GM23338 (cell line): ENCODE measurements around the gene ZFP42. TPM values are rescaled to one million over a fixed set of nuclear protein-coding genes. Genes with fewer than 3 reads are reported as not detected.
A peak's percentile ranks its signal among the peaks of the same experiment; 100 is the strongest.

Experiments used
- ATAC-seq: fragments of 200-7000 bp; cut with Tn5 transposase; 3 replicates; pipeline ENCODE4 v1.9.1; 2020
- DNase-seq: peaks from one replicate; pipeline ENCODE4 v3.0.0-alpha.2; 2015; ENCODE audit warnings: low spot score
- H2AFZ ChIP-seq: fragments of 200-600 bp; sonication (generic); 2 replicates; pipeline ENCODE4 v1.8.0; 2016; ENCODE audit warnings: antibody characterized with exemption, mild to moderate bottlenecking, moderate library complexity
- H3F3A ChIP-seq: fragments of 200-600 bp; sonication (generic); replicated peaks from 2 replicates; pipeline ENCODE4 v1.8.0; 2017; ENCODE audit warnings: antibody characterized with exemption, mixed run types, low read depth
- H3K27ac ChIP-seq: fragments of 200-600 bp; sonication (generic); 2 replicates; pipeline ENCODE4 v1.6.1; 2016; ENCODE audit warnings: low read depth
- H3K27me3 ChIP-seq: fragments of 200-600 bp; sonication (generic); 2 replicates; pipeline ENCODE4 v1.8.0; 2016; ENCODE audit warnings: mild to moderate bottlenecking, mixed run types, moderate library complexity; ENCODE audit not compliant: insufficient read depth
- H3K36me3 ChIP-seq: fragments of 200-600 bp; sonication (generic); 2 replicates; pipeline ENCODE4 v1.8.0; 2016; ENCODE audit warnings: mild to moderate bottlenecking; ENCODE audit not compliant: insufficient read depth
- H3K4me1 ChIP-seq: fragments of 200-600 bp; sonication (generic); 2 replicates; pipeline ENCODE4 v1.8.0; 2016; ENCODE audit warnings: mild to moderate bottlenecking, moderate library complexity; ENCODE audit not compliant: insufficient read depth
- H3K4me2 ChIP-seq: fragments of 200-600 bp; sonication (generic); 2 replicates; pipeline ENCODE4 v1.7.1; 2017; ENCODE audit warnings: mixed run types
- H3K4me3 ChIP-seq: fragments of 200-600 bp; sonication (generic); 2 replicates; pipeline ENCODE4 v1.6.1; 2016; ENCODE audit warnings: mixed run types
- H3K79me2 ChIP-seq: fragments of 200-600 bp; sonication (generic); replicated peaks from 2 replicates; pipeline ENCODE4 v1.8.0; 2017; ENCODE audit warnings: mild to moderate bottlenecking; ENCODE audit not compliant: insufficient read depth
- H3K9me2 ChIP-seq: fragments of 200-600 bp; sonication (generic); 2 replicates; pipeline ENCODE4 v1.8.0; 2017; ENCODE audit not compliant: insufficient read depth
- H4K20me1 ChIP-seq: fragments of 200-600 bp; sonication (generic); replicated peaks from 2 replicates; pipeline ENCODE4 v1.8.0; 2017; ENCODE audit warnings: mild to moderate bottlenecking; ENCODE audit not compliant: insufficient read depth
- H3K27ac Mint-ChIP-seq: 2 replicates; pipeline ENCODE4 v1.8.0; 2020; ENCODE audit warnings: inconsistent platforms, mild to moderate bottlenecking, moderate library complexity, mixed read lengths
- H3K27me3 Mint-ChIP-seq: 3 replicates; pipeline ENCODE4 v1.8.0; 2022; ENCODE audit warnings: low read depth, mild to moderate bottlenecking, moderate library complexity, mixed read lengths, inconsistent platforms; ENCODE audit not compliant: insufficient read depth, poor library complexity
- H3K36me3 Mint-ChIP-seq: 3 replicates; pipeline ENCODE4 v1.8.0; 2021; ENCODE audit warnings: low read depth, mild to moderate bottlenecking, inconsistent platforms, moderate library complexity, mixed read lengths
- H3K4me1 Mint-ChIP-seq: 3 replicates; pipeline ENCODE4 v1.8.0; 2020; ENCODE audit warnings: mild to moderate bottlenecking, inconsistent platforms, mixed read lengths
- H3K4me3 Mint-ChIP-seq: 3 replicates; pipeline ENCODE4 v1.8.0; 2021; ENCODE audit warnings: moderate library complexity, mild to moderate bottlenecking, inconsistent platforms, mixed read lengths
- H3K9me3 Mint-ChIP-seq: 3 replicates; pipeline ENCODE4 v1.8.0; 2020; ENCODE audit warnings: moderate library complexity, mild to moderate bottlenecking, inconsistent platforms, mixed read lengths
- CREB1 ChIP-seq: fragments of 250-450 bp; sonication (Bioruptor Pico); IDR thresholded peaks from 2 replicates; pipeline ENCODE4 v1.5.0; 2020; ENCODE audit warnings: low read depth, mild to moderate bottlenecking, moderate library complexity
- EZH2 ChIP-seq: fragments of 200-600 bp; sonication (generic); IDR thresholded peaks from one replicate; pipeline ENCODE4 v1.8.0; 2017; ENCODE audit warnings: antibody characterized with exemption, mild to moderate bottlenecking, low read depth; ENCODE audit not compliant: unreplicated experiment
- NANOG ChIP-seq: IDR thresholded peaks from 2 replicates; pipeline ENCODE4 v1.6.1; 2016; ENCODE audit warnings: antibody characterized with exemption, borderline replicate concordance
- POLR2AphosphoS5 ChIP-seq: IDR thresholded peaks from 2 replicates; pipeline ENCODE4 v1.6.1; 2016; ENCODE audit warnings: antibody characterized with exemption, low read depth
- STAT1 ChIP-seq: IDR thresholded peaks from one replicate; pipeline ENCODE4 v1.6.1; 2016; ENCODE audit warnings: antibody characterized with exemption; ENCODE audit not compliant: unreplicated experiment
- ZNF114 ChIP-seq: fragments of 250-450 bp; sonication (Bioruptor Pico); IDR thresholded peaks from 2 replicates; pipeline ENCODE4 v1.5.0; 2020; ENCODE audit warnings: mild to moderate bottlenecking, moderate library complexity
- polyA plus RNA-seq: library from polyadenylated mRNA; unstranded; fragments of >200 nt; fragmentation: Nextera tagmentation; extraction: Ambion mirVana; gene quantifications from 2 replicates; pipeline ENCODE4 v1.2.1, GENCODE V29; 2016
- total RNA-seq: library from RNA; depleted of rRNA; stranded (reverse); fragments of >200 nt; shearing (Covaris generic); gene quantifications from 2 replicates; pipeline ENCODE4 v1.2.3, GENCODE V29; 2014
- TF ChIP-seq, protein P1 (sequence below), 2 experiments: fragments of 200-600 bp in 1 of 2; sonication (generic) in 1 of 2; conservative IDR thresholded peaks; 2 replicates each; pipeline versions ENCODE4 v1.5.1 to v1.6.1; 2016 to 2017; ENCODE audit warnings: antibody characterized with exemption in 2 of 2, low read depth in 2 of 2, mild to moderate bottlenecking in 2 of 2, moderate library complexity in 1 of 2
- TF ChIP-seq, protein P2 (sequence below): fragments of 250-450 bp; sonication (Bioruptor Pico); IDR thresholded peaks from 2 replicates; pipeline ENCODE4 v1.5.0; 2020; ENCODE audit warnings: mild to moderate bottlenecking, moderate library complexity

The ZFP42 gene
- total and polyA plus RNA-seq, 2 experiments from 2014 or later, result 70.0 to 111 TPM

DNA sequence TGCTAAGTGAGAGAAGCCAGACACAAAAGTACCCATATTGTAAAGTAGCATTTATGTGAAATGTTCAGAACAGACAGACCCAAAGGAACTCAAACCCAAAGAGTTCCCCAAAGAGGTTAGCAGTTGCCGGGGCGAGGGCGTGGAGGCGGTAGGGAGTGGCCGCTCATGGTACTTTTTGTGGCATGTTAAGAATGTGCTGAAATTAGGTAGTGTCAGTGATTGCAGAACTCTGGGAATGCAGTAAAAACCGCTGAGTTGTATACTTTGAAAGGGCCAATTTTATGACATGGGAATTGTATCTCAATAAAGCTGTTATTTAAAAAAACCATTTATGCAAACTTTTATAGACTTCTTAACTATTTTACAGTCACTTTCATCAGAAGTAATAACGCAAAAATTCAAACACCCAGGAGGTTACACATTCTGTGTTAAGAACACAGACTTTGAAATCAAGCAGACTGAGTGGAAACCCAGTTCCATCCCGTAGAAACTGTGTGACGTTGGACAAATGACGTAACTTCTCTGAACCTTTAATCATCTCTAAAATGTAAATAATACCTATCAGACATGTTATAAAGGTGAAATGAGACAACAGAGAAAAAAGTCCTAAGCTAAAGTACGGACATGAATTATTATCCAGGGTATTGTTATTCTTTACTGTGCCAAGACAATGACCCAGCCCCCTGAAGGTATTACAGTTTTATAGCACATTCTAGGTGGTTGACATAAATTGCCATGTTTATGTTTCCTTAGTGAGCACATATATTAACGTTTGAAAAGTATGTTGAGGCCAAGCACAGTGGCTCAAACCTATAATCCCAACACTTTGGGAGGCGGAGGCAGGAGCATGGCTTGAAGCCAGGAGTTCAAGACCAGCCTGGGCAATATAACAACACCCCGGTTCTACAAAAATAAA lies 19.7 kb downstream of the ZFP42 start:
- Mint-ChIP-seq H3K36me3 (no peaks in the 10 kb centered on the region), H3K9me3 (peaks cover 3% of the 10 kb centered on the region; the same call in 1 of the 3 replicates), H3K4me1 (peaks cover 36% of the 10 kb centered on the region), H3K27me3 (no peaks in the 10 kb centered on the region), H3K27ac (no peak overlapping the region), H3K4me3 (no peak overlapping the region)
- Histone ChIP-seq H3K27me3 (no peaks in the 10 kb centered on the region), H2AFZ (no peak overlapping the region), H3K36me3 (no peaks in the 10 kb centered on the region), H3K4me1 (peaks cover 29% of the 10 kb centered on the region), H3K4me3 (no peak overlapping the region), H3F3A (no peaks in the 10 kb centered on the region), H3K27ac (no peak overlapping the region), H3K9me2 (no peaks in the 10 kb centered on the region), H3K4me2 (no peak overlapping the region), H4K20me1 (no peaks in the 10 kb centered on the region), H3K79me2 (no peaks in the 10 kb centered on the region)
- TF ChIP-seq NANOG (no peak), CREB1 (no peak), EZH2 (no peak), STAT1 (no peak)
- TF ChIP-seq, protein P1, sequence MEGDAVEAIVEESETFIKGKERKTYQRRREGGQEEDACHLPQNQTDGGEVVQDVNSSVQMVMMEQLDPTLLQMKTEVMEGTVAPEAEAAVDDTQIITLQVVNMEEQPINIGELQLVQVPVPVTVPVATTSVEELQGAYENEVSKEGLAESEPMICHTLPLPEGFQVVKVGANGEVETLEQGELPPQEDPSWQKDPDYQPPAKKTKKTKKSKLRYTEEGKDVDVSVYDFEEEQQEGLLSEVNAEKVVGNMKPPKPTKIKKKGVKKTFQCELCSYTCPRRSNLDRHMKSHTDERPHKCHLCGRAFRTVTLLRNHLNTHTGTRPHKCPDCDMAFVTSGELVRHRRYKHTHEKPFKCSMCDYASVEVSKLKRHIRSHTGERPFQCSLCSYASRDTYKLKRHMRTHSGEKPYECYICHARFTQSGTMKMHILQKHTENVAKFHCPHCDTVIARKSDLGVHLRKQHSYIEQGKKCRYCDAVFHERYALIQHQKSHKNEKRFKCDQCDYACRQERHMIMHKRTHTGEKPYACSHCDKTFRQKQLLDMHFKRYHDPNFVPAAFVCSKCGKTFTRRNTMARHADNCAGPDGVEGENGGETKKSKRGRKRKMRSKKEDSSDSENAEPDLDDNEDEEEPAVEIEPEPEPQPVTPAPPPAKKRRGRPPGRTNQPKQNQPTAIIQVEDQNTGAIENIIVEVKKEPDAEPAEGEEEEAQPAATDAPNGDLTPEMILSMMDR (conservative IDR thresholded peaks at IDR 0.05; ENCODE audit: low read depth in 2 of 2), result no peak
- ATAC-seq (peak; percentile 60), DNase-seq (peak; percentile 75)

DNA sequence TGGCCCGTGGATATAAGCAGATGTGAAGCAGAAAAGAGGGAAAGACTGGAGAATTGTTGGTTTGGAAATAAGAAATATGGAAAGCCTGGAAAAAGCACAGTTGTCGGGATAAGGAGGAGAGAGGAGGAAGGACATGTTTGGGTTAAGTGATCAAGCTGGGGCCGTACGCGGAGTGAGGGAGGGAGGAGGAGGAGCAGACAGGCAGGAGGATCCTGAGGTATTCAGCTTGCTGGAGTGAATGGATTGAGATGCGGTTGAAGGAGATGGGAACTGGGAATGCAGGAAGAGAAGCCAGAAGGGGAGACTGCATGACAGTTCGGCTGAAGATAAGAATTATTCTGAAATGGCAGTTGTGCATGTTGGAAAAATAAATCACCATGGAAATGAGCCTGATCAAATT lies 21.2 kb downstream of the ZFP42 start:
- DNase-seq (peak; percentile 81), ATAC-seq (peak; percentile 91)
- Histone ChIP-seq H3K27ac (no peak overlapping the region; the same call in 1 of the 2 replicates), H3K36me3 (no peaks in the 10 kb centered on the region), H3F3A (no peaks in the 10 kb centered on the region), H3K9me2 (no peaks in the 10 kb centered on the region), H3K4me1 (peaks cover 38% of the 10 kb centered on the region), H4K20me1 (no peaks in the 10 kb centered on the region), H3K4me3 (no peak overlapping the region), H3K4me2 (peak overlapping the region; percentile 35), H3K27me3 (no peaks in the 10 kb centered on the region), H3K79me2 (no peaks in the 10 kb centered on the region), H2AFZ (no peak overlapping the region)
- peaks cover 5% of the 10 kb centered on the region; the same call in 1 of the 3 replicates for H3K9me3 Mint-ChIP-seq
- H3K27ac Mint-ChIP-seq, result peak overlapping the region; percentile 15; the same call in 1 of the 2 replicates
- H3K36me3 Mint-ChIP-seq, result no peaks in the 10 kb centered on the region
- no peak overlapping the region for H3K4me3 Mint-ChIP-seq
- H3K27me3 Mint-ChIP-seq, result no peaks in the 10 kb centered on the region
- H3K4me1 Mint-ChIP-seq, result peaks cover 42% of the 10 kb centered on the region
- TF ChIP-seq ZNF114 (CRISPR knock-in tag), result no peak
- TF ChIP-seq CREB1, result no peak
- TF ChIP-seq, protein P1 (conservative IDR thresholded peaks at IDR 0.05; ENCODE audit: low read depth in 2 of 2), result no peak
- TF ChIP-seq, protein P2, sequence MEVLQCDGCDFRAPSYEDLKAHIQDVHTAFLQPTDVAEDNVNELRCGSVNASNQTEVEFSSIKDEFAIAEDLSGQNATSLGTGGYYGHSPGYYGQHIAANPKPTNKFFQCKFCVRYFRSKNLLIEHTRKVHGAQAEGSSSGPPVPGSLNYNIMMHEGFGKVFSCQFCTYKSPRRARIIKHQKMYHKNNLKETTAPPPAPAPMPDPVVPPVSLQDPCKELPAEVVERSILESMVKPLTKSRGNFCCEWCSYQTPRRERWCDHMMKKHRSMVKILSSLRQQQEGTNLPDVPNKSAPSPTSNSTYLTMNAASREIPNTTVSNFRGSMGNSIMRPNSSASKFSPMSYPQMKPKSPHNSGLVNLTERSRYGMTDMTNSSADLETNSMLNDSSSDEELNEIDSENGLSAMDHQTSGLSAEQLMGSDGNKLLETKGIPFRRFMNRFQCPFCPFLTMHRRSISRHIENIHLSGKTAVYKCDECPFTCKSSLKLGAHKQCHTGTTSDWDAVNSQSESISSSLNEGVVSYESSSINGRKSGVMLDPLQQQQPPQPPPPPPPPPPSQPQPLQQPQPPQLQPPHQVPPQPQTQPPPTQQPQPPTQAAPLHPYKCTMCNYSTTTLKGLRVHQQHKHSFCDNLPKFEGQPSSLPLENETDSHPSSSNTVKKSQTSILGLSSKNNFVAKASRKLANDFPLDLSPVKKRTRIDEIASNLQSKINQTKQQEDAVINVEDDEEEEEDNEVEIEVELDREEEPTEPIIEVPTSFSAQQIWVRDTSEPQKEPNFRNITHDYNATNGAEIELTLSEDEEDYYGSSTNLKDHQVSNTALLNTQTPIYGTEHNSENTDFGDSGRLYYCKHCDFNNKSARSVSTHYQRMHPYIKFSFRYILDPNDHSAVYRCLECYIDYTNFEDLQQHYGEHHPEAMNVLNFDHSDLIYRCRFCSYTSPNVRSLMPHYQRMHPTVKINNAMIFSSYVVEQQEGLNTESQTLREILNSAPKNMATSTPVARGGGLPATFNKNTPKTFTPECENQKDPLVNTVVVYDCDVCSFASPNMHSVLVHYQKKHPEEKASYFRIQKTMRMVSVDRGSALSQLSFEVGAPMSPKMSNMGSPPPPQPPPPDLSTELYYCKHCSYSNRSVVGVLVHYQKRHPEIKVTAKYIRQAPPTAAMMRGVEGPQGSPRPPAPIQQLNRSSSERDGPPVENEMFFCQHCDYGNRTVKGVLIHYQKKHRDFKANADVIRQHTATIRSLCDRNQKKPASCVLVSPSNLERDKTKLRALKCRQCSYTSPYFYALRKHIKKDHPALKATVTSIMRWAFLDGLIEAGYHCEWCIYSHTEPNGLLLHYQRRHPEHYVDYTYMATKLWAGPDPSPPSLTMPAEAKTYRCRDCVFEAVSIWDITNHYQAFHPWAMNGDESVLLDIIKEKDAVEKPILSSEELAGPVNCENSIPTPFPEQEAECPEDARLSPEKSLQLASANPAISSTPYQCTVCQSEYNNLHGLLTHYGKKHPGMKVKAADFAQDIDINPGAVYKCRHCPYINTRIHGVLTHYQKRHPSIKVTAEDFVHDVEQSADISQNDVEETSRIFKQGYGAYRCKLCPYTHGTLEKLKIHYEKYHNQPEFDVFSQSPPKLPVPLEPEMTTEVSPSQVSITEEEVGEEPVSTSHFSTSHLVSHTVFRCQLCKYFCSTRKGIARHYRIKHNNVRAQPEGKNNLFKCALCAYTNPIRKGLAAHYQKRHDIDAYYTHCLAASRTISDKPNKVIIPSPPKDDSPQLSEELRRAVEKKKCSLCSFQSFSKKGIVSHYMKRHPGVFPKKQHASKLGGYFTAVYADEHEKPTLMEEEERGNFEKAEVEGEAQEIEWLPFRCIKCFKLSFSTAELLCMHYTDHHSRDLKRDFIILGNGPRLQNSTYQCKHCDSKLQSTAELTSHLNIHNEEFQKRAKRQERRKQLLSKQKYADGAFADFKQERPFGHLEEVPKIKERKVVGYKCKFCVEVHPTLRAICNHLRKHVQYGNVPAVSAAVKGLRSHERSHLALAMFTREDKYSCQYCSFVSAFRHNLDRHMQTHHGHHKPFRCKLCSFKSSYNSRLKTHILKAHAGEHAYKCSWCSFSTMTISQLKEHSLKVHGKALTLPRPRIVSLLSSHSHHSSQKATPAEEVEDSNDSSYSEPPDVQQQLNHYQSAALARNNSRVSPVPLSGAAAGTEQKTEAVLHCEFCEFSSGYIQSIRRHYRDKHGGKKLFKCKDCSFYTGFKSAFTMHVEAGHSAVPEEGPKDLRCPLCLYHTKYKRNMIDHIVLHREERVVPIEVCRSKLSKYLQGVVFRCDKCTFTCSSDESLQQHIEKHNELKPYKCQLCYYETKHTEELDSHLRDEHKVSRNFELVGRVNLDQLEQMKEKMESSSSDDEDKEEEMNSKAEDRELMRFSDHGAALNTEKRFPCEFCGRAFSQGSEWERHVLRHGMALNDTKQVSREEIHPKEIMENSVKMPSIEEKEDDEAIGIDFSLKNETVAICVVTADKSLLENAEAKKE, result no peak
- no peak for TF ChIP-seq NANOG
- TF ChIP-seq POLR2AphosphoS5, result no peak
- TF ChIP-seq EZH2, result no peak
